ENCODE measurements around the gene ARHGEF26.

Gene ARHGEF26

GRCh38 chr3:154129625-154130024, 8.4 kb downstream of the ARHGEF26 start:
- no peak for TF ChIP-seq CTCF (IDR thresholded peaks at IDR 0.05; ENCODE audit: insufficient read depth, missing control alignments)
- FAIRE-seq: no peak
- DNase-seq (ENCODE audit: insufficient read length, low spot score): no peak

DNA sequence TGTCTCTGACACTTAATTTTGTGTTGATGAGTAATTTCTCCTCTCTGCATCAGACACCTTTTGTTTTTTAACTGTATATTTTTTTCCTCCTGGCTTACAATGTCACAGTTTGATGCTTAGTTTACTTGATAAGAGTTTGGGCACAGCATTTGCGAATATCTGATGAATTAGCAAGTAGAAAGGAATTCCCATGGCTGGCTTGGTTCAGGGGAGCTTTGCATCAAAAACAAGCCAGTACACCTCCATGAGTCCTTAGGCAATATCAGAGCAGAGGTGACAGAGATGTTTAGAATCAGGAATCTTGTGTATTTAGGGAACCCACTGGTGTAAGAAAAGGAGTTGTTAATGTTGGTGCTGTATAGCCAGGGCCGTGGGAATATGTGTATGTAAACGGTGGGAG, 9.3 kb downstream of the ARHGEF26 start:
- DNase-seq (ENCODE audit: insufficient read length, low spot score): no peak
- no peak for FAIRE-seq
- no peak for TF ChIP-seq CTCF (IDR thresholded peaks at IDR 0.05; ENCODE audit: insufficient read depth, missing control alignments)

DNA sequence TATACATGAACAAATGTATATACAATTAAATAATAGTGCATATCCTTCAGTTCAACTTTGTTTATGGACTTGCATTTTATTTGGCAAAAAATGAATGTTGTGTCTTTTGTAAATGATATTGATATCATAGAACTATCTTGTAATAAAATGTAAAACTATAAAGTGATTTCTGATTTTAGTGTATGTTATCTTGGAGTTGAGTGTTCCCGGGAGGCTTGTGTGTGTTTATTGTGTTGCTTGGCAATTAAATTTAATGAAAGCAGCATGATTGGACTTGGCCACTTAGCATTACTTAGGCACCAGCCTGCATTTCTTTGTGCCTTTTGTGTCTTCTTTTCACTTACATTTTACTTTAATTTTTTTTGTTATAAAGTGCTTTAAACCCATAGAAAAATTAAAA, 10.6 kb downstream of the ARHGEF26 start:
- FAIRE-seq (no peak), DNase-seq (ENCODE audit: insufficient read length, low spot score) (no peak)
- TF ChIP-seq CTCF (IDR thresholded peaks at IDR 0.05; ENCODE audit: insufficient read depth, missing control alignments): no peak

- FAIRE-seq (no peak), DNase-seq (ENCODE audit: insufficient read length, low spot score) (no peak)
- TF ChIP-seq CTCF (IDR thresholded peaks at IDR 0.05; ENCODE audit: insufficient read depth, missing control alignments): no peak
These were observed 11.7 kb downstream of the ARHGEF26 start for GRCh38 chr3:154132777-154133375.

DNA sequence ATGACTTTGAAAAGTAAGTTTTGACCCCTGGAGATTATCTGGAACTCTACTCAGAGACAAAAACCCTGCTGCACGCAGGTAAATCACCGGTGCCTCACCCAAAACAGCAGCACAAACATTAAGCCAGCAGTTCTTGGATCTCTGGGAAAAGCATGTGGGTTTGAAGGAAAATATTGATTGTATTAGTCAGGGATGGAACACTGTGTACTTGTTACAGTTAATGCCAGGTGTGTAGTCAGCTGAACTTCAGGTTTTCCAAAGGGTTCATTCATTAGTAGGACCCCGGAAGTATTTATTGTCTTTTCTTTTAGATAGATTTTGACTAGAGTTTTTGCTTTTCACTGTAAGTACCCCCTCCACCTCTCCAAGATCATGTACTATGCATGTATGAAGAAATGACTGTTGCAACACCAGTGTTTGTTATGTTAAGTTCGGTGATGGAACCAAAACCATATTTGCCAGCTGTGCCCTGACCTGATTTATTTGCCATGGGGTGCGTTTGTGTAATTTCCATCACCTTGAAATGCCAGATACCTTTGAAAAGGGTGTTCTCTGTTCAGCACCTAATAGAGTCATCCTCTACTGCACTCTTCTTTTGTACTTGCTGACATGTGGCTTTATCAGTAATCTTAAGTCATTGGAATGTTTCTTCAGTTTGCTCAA, 14.5 kb downstream of the ARHGEF26 start:
- DNase-seq (ENCODE audit: insufficient read length, low spot score) (no peak), FAIRE-seq (no peak)
- TF ChIP-seq CTCF (IDR thresholded peaks at IDR 0.05; ENCODE audit: insufficient read depth, missing control alignments): no peak

- FAIRE-seq (peak; percentile 82), DNase-seq (ENCODE audit: insufficient read length, low spot score) (no peak)
- TF ChIP-seq CTCF (IDR thresholded peaks at IDR 0.05; ENCODE audit: insufficient read depth, missing control alignments): no peak
These were observed 15.8 kb downstream of the ARHGEF26 start for GRCh38 chr3:154137036-154137435.

DNA sequence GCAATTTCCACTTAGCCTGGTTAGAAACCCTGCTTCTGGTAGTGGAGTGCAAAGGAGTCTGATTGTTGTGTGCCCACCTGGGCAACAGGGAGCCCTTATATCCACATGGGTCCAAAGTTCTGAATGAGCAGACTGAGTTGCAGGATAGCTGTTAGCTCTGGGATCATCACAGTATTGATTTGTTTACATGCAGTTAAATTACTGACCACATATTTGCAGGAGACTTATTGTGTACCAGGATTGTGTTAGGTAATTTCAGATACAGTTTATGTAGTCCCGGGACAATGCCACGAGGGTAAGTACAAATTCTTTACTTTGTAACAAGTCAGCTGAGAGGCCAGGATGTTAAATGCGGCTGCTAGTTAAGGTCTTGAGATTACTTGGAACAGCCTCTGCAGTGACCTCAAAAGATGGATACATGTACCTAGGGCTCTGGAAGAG, 18.8 kb downstream of the ARHGEF26 start:
- no peak for TF ChIP-seq CTCF (IDR thresholded peaks at IDR 0.05; ENCODE audit: insufficient read depth, missing control alignments)
- no peak for FAIRE-seq
- DNase-seq (ENCODE audit: insufficient read length, low spot score): no peak

Measured in D721Med (cell line).